ENCODE measurements around the gene TMEM106C. TPM values are rescaled to one million over a fixed set of nuclear protein-coding genes. Genes with fewer than 3 reads are reported as not detected.

The TMEM106C gene
- total RNA-seq, 1 donor from 2014 or later, result 88.5 TPM

DNA sequence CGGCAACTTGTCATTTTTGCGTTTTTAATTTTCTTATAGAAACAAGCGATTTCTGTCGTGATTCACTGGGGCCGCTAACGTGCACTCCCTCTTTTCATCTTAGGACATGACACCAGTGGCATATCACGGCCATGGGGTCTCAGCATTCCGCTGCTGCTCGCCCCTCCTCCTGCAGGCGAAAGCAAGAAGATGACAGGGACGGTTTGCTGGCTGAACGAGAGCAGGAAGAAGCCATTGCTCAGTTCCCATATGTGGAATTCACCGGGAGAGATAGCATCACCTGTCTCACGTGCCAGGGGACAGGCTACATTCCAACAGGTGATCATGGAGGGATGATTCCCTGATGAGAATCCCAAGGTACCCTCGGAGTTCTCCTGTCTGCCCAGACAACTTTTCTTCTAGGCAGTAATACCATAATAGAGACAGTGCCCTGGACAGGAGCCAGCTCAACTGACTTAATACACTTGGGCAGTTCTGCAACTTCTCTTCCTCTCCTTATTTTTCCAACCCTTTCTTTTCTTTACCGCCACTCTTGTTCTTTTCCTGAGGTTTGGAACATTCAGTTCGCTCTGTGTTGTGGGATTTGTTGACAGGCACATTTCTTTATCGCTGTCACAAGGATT lies 821 bp downstream of the TMEM106C start:
- H3K36me3 ChIP-seq (ENCODE audit: control insufficient read depth, insufficient read depth, low read length), result no peaks in the 10 kb centered on the region
- no peaks in the 10 kb centered on the region for H3K27me3 ChIP-seq (ENCODE audit: control insufficient read depth, insufficient read depth, low read length)
- TF ChIP-seq, protein P1, sequence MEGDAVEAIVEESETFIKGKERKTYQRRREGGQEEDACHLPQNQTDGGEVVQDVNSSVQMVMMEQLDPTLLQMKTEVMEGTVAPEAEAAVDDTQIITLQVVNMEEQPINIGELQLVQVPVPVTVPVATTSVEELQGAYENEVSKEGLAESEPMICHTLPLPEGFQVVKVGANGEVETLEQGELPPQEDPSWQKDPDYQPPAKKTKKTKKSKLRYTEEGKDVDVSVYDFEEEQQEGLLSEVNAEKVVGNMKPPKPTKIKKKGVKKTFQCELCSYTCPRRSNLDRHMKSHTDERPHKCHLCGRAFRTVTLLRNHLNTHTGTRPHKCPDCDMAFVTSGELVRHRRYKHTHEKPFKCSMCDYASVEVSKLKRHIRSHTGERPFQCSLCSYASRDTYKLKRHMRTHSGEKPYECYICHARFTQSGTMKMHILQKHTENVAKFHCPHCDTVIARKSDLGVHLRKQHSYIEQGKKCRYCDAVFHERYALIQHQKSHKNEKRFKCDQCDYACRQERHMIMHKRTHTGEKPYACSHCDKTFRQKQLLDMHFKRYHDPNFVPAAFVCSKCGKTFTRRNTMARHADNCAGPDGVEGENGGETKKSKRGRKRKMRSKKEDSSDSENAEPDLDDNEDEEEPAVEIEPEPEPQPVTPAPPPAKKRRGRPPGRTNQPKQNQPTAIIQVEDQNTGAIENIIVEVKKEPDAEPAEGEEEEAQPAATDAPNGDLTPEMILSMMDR (IDR thresholded peaks at IDR 0.05; ENCODE audit: insufficient read depth, low read length, severe bottlenecking), result no peak
- H3K4me3 ChIP-seq (ENCODE audit: low read depth, low read length), result peak overlapping the region; percentile 93
- FAIRE-seq, result no peak
- DNase-seq (ENCODE audit: low read depth), result no peak

DNA sequence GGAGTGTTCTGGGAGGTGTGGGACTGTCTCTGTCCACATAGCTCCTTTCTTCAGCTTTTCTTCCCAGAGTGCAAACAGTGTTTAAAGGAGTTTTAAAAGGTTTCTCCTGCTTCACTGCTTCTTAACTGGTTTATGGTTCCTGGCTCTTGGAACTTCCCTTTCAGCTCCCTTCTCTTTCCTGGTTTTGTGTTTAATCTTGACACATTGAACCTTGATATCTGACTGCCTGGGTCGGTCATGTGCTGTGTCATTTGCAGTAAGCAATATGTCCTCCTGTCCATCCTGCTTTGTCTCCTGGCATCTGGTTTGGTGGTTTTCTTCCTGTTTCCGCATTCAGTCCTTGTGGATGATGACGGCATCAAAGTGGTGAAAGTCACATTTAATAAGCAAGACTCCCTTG lies 2.2 kb downstream of the TMEM106C start:
- Histone ChIP-seq H3K4me3 (ENCODE audit: low read depth, low read length) (no peak overlapping the region), H3K36me3 (ENCODE audit: control insufficient read depth, insufficient read depth, low read length) (no peaks in the 10 kb centered on the region), H3K27me3 (ENCODE audit: control insufficient read depth, insufficient read depth, low read length) (no peaks in the 10 kb centered on the region)
- TF ChIP-seq, protein P1 (IDR thresholded peaks at IDR 0.05; ENCODE audit: insufficient read depth, low read length, severe bottlenecking), result no peak
- DNase-seq (ENCODE audit: low read depth) (no peak), FAIRE-seq (no peak)

DNA sequence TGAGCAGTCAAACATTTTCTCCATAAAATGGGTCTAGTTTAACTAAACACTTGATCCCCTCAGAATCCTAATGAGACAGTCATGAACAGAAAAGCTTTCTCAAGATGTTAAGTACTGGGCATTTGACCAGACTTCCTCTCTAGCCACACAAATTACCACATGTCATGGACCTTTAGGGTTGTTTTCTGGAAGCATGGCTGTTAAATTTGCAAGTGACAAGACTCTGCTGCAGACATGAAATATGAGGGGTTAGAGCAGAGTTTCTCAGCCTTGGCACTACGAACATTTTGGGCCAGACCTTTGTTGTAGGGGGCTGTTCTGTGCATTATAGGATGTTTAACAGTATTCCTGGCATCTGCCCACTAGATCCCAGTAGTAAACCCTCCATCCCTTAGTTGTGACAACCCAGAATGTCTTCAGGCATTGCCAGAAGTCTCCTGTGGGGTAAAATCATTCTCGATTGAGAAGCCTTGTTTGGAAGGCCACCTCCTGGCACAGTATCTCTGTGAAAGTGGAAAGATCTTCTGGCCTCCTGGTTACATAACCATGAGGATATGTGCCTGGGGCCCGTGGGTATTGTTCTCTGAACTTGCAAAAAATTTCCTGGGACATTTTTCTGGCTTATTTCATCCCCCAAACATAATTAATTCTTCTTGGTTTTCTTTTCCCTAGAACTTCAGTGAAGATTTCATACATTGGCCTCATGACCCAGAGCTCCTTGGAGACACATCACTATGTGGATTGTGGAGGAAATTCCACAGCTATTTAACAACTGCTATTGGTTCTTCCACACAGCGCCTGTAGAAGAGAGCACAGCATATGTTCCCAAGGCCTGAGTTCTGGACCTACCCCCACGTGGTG lies 4.3 kb downstream of the TMEM106C start:
- FAIRE-seq (no peak), DNase-seq (ENCODE audit: low read depth) (no peak)
- Histone ChIP-seq H3K27me3 (ENCODE audit: control insufficient read depth, insufficient read depth, low read length) (no peaks in the 10 kb centered on the region), H3K36me3 (ENCODE audit: control insufficient read depth, insufficient read depth, low read length) (no peaks in the 10 kb centered on the region), H3K4me3 (ENCODE audit: low read depth, low read length) (no peak overlapping the region)
- TF ChIP-seq, protein P1 (IDR thresholded peaks at IDR 0.05; ENCODE audit: insufficient read depth, low read length, severe bottlenecking), result no peak

DNA sequence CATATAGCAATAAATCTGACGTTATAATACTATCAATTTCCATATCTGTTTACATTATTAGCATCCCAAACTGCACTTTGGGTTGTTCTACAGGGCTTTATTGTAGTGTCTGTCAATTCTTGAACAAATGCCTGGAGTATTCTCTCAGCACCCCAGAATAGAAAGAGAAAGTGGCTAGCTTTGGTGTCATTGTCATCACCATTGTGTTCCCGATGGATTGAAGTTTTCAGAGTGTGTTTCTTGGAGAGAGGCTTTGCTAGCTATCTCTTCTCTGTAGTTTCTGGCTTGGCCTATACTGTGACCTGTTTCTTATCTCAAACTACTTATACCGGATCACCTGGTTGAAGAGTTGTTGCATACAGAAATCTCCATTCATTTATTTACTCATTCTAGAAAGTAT lies 6.4 kb downstream of the TMEM106C start:
- Histone ChIP-seq H3K27me3 (ENCODE audit: control insufficient read depth, insufficient read depth, low read length) (no peaks in the 10 kb centered on the region), H3K36me3 (ENCODE audit: control insufficient read depth, insufficient read depth, low read length) (no peaks in the 10 kb centered on the region), H3K4me3 (ENCODE audit: low read depth, low read length) (no peak overlapping the region)
- no peak for DNase-seq (ENCODE audit: low read depth)
- TF ChIP-seq, protein P1 (IDR thresholded peaks at IDR 0.05; ENCODE audit: insufficient read depth, low read length, severe bottlenecking), result no peak
- FAIRE-seq, result no peak

DNA sequence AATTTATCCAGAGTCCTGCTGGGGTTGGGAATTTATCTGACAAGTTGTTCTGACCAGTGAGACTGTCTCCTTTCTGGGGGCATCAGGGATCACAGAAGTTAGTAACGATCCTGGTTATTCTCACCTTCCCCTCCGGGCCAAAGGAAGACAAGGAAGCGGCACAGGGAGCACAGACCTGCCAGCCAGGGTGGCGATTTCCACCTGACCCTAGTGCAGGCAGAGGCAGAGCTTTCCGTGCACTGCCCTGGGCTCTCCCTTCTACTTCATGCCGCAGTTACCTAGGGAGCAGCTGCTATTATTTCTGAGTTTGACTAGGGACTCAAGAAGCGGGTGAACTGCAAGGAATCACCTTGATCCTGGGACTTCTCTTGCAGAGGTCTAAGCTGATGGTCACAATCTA lies 7.4 kb downstream of the TMEM106C start:
- no peaks in the 10 kb centered on the region for H3K36me3 ChIP-seq (ENCODE audit: control insufficient read depth, insufficient read depth, low read length)
- no peak for FAIRE-seq

More for the DNA sequence above, 7.4 kb downstream of the TMEM106C start:
- TF ChIP-seq, protein P1 (IDR thresholded peaks at IDR 0.05; ENCODE audit: insufficient read depth, low read length, severe bottlenecking), result no peak
- Histone ChIP-seq H3K27me3 (ENCODE audit: control insufficient read depth, insufficient read depth, low read length) (no peaks in the 10 kb centered on the region), H3K4me3 (ENCODE audit: low read depth, low read length) (no peak overlapping the region)
- DNase-seq (ENCODE audit: low read depth), result no peak

Data from bronchial epithelial cell (primary cell).